ENCODE measurements around the gene SLC38A10.

SLC38A10 gene

DNA sequence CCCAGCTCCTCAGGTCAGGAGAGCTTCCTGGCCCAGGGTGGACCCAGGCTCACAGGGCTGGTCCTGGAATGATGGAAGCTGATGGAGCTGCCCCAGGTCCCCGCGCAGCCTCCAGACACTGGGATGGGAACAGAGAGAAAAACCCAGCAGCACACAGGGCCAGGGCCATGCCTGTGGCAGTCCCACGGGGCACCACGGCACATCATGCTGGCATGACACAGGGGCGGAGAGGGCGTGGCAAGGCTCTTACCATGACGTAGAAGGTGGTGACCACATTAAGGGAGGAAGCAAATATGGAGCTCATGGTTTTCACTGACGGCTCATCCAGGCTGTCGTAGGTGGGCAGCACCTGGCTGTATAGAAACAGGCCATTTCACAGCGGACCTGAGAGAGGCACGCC lies 18.3 kb downstream of the SLC38A10 start:
- H3K9me3 ChIP-seq (ENCODE audit: insufficient read depth, low read depth, low read length), result no peaks in the 10 kb centered on the region
- no peak overlapping the region for H3K9ac ChIP-seq (ENCODE audit: low read depth, low read length)
- peaks cover 20% of the 10 kb centered on the region; the same call in 1 of the 2 replicates for H3K36me3 ChIP-seq (ENCODE audit: insufficient read depth, low read depth, low read length)
- no peak overlapping the region for H3K27ac ChIP-seq (ENCODE audit: low read length)
- no peaks in the 10 kb centered on the region for H3K27me3 ChIP-seq (ENCODE audit: insufficient read depth, low read length)
- no peaks in the 10 kb centered on the region for H3K4me1 ChIP-seq (ENCODE audit: insufficient read depth, low read length)
- H3K4me3 ChIP-seq (ENCODE audit: low read length), result no peak overlapping the region

DNA sequence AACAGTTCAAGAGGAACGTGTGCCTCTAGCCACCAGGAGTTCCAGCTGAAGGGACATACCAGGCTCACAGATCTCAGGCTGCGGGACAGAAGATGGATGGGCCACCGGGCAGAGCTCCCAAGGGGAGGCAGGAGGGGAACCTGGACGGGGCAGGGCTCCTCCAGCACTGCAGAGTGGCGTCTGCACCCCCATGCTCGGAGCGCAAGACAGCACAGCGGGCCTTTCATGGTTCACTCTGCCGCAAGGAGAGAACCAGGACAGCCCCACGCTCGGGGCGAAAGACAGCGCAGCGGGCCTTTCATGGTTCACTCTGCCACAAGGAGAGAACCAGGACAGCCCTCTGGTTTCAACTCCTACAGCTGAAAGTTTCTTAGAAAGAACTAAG lies 20.6 kb downstream of the SLC38A10 start:
- Histone ChIP-seq H3K4me1 (ENCODE audit: insufficient read depth, low read length) (no peaks in the 10 kb centered on the region), H3K36me3 (ENCODE audit: insufficient read depth, low read depth, low read length) (peaks cover 25% of the 10 kb centered on the region), H3K9me3 (ENCODE audit: insufficient read depth, low read depth, low read length) (no peaks in the 10 kb centered on the region), H3K4me3 (ENCODE audit: low read length) (no peak overlapping the region), H3K27ac (ENCODE audit: low read length) (no peak overlapping the region), H3K9ac (ENCODE audit: low read depth, low read length) (no peak overlapping the region), H3K27me3 (ENCODE audit: insufficient read depth, low read length) (no peaks in the 10 kb centered on the region)

DNA sequence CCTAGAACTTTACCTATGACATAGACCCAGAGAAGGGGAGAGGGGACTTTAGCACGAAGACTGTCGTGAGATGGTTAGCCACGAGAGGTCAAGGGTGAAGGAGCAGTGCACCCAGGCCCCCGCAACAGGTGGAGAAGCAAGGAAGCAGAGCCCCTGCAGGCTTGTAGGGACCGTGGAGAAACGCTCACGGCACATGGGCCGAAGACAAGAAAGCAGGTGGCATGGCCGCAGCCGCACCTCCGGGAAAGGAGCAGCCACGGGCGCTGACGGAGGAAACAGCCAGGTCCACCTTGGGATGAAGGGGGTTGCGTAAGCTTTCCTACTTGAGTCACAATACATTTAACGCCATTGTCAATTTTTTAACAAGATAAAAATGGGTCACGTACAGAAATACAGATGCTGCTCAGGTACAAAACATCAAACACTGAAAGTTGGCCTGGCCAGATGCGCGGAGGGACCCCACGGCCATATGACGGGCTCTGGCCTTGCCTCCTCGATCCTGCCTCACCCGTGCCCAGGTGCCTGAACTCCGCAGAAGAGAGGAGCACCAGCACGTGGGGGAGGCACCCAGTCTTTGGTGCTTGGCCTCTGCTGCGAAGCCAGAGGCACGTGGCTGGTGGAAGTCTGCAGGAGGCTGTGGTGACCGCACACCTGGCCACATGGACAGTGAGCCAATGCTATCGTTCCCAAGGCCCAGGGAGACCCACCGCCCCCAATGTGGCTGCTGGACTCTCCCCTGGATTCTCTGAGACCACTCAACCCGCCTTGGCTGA lies 21.2 kb downstream of the SLC38A10 start:
- Histone ChIP-seq H3K4me1 (ENCODE audit: insufficient read depth, low read length) (no peaks in the 10 kb centered on the region), H3K27me3 (ENCODE audit: insufficient read depth, low read length) (no peaks in the 10 kb centered on the region), H3K9ac (ENCODE audit: low read depth, low read length) (no peak overlapping the region), H3K36me3 (ENCODE audit: insufficient read depth, low read depth, low read length) (peaks cover 30% of the 10 kb centered on the region), H3K4me3 (ENCODE audit: low read length) (no peak overlapping the region), H3K27ac (ENCODE audit: low read length) (no peak overlapping the region), H3K9me3 (ENCODE audit: insufficient read depth, low read depth, low read length) (no peaks in the 10 kb centered on the region)

DNA sequence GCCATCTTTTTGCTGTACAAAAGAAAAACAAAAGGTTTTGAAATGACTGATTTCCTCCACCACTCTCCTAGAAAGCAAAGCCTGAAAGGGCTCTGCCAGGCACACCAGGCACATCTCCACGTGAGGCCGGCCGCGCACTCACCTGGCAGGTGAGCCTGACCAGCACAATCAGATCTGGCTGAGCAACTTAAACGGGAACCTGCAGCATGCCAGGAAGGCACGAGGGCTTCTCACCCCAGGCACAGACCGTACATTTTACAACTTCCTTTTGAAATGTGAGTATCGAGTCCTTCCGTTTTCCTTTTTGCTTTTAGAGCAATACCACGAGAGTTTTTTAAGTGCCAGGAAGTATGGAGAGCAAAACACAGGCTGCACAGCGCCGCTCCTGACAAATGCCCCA lies 22.5 kb downstream of the SLC38A10 start:
- Histone ChIP-seq H3K9ac (ENCODE audit: low read depth, low read length) (no peak overlapping the region), H3K27me3 (ENCODE audit: insufficient read depth, low read length) (no peaks in the 10 kb centered on the region), H3K4me1 (ENCODE audit: insufficient read depth, low read length) (no peaks in the 10 kb centered on the region), H3K4me3 (ENCODE audit: low read length) (no peak overlapping the region), H3K27ac (ENCODE audit: low read length) (no peak overlapping the region), H3K36me3 (ENCODE audit: insufficient read depth, low read depth, low read length) (peaks cover 35% of the 10 kb centered on the region), H3K9me3 (ENCODE audit: insufficient read depth, low read depth, low read length) (no peaks in the 10 kb centered on the region)

DNA sequence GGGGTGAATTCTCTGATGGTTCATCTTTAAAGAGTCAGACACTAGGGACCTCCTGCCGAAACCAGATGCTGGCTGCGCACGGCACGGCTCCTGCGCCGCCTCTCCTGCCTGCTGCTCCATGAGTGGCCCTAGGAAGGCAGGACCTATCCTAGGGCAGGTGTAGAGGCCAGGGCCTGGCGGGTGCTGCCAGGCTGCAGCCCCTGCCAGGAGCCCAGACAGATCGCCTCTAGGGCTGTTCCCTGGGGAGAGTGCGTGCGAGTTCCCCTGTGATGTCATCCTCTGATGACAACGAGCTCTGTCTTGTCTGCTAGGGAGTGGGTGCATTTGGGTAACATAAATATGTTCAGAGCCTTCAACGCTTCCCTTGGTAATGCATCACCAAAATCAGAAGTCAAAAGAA lies 23.9 kb downstream of the SLC38A10 start:
- Histone ChIP-seq H3K27me3 (ENCODE audit: insufficient read depth, low read length) (no peaks in the 10 kb centered on the region), H3K27ac (ENCODE audit: low read length) (no peak overlapping the region), H3K9me3 (ENCODE audit: insufficient read depth, low read depth, low read length) (no peaks in the 10 kb centered on the region), H3K4me3 (ENCODE audit: low read length) (no peak overlapping the region), H3K36me3 (ENCODE audit: insufficient read depth, low read depth, low read length) (peaks cover 35% of the 10 kb centered on the region), H3K9ac (ENCODE audit: low read depth, low read length) (no peak overlapping the region), H3K4me1 (ENCODE audit: insufficient read depth, low read length) (no peaks in the 10 kb centered on the region)

DNA sequence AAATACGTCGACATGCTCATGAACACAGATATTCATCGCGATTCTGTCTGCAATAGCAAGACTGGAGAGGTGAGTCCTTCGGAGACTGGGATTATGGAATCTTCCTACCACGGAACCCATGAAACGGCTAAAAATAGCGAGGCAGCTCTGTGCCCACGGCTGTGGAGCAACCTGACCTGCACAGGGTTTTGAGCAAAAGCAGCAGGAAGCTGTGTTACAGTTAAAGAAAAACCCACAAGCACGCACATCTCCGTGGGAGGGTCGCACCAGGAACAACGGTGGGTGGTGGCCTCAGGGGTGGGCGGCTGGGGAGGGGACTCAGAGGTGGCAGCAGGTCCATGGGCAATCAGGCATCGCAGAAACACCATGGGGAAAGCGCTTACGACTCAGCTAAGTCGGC lies 24.8 kb downstream of the SLC38A10 start:
- Histone ChIP-seq H3K4me3 (ENCODE audit: low read length) (no peak overlapping the region), H3K9ac (ENCODE audit: low read depth, low read length) (no peak overlapping the region), H3K27ac (ENCODE audit: low read length) (no peak overlapping the region), H3K4me1 (ENCODE audit: insufficient read depth, low read length) (no peaks in the 10 kb centered on the region), H3K27me3 (ENCODE audit: insufficient read depth, low read length) (no peaks in the 10 kb centered on the region), H3K9me3 (ENCODE audit: insufficient read depth, low read depth, low read length) (no peaks in the 10 kb centered on the region), H3K36me3 (ENCODE audit: insufficient read depth, low read depth, low read length) (peaks cover 35% of the 10 kb centered on the region)

DNA sequence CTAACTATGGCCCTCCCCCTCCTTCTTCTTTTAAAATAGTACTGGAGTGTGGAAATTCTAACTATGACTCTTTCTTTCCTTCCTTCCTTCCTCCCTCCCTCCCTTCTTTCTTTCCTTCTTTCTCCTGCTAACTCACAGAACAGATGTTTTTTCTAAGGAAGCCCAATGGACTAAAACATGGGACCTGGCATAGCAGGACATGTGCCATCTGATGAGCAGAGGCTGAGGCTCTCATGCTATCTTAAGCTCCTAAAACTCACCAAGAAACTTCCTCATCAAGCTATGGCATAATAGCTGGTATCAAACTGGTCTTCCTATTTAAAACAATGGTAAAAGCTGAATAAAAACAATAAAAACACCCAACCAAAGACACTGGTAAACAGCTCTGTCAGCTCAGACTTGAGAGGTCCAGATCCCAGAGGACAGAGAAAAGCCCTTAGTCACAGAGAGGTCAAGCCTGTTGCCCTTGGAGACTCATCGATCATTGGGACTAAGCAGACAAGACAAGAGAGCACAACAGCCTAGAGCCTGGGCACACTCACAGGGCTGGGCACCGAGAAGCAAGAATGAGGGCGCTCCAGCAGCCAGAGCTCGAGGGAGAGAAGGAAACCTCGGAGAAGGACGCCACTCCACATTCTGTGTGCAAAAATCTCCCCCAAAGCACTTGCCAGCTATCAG lies 27.6 kb downstream of the SLC38A10 start:
- no peaks in the 10 kb centered on the region for H3K9me3 ChIP-seq (ENCODE audit: insufficient read depth, low read depth, low read length)
- H3K4me3 ChIP-seq (ENCODE audit: low read length), result no peak overlapping the region
- no peak overlapping the region for H3K27ac ChIP-seq (ENCODE audit: low read length)
- H3K36me3 ChIP-seq (ENCODE audit: insufficient read depth, low read depth, low read length), result peaks cover 17% of the 10 kb centered on the region
- no peak overlapping the region for H3K9ac ChIP-seq (ENCODE audit: low read depth, low read length)
- no peaks in the 10 kb centered on the region for H3K27me3 ChIP-seq (ENCODE audit: insufficient read depth, low read length)
- H3K4me1 ChIP-seq (ENCODE audit: insufficient read depth, low read length), result no peaks in the 10 kb centered on the region

DNA sequence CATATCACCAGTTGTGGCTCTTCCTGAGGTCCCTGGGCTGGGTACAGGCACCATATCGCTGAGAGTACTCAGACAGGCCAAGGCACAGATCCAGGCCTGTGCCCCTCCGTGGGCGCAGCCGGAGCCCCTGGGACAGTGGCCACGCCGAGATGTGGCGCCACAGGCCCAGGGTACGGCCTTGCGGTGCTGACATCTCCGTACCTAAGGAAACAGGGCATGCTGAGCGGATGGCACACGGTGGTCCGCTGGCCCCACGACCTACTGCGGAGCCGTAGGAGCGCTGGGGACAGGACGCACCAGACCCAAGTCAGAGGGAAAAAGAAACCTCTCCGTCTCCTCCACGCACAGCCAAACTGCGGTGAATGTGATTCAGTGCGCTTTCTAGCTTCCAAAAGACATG lies 29.5 kb downstream of the SLC38A10 start:
- Histone ChIP-seq H3K9ac (ENCODE audit: low read depth, low read length) (no peak overlapping the region), H3K27ac (ENCODE audit: low read length) (no peak overlapping the region), H3K36me3 (ENCODE audit: insufficient read depth, low read depth, low read length) (peaks cover 14% of the 10 kb centered on the region), H3K9me3 (ENCODE audit: insufficient read depth, low read depth, low read length) (no peaks in the 10 kb centered on the region), H3K27me3 (ENCODE audit: insufficient read depth, low read length) (no peaks in the 10 kb centered on the region), H3K4me3 (ENCODE audit: low read length) (no peak overlapping the region), H3K4me1 (ENCODE audit: insufficient read depth, low read length) (no peaks in the 10 kb centered on the region)

DNA sequence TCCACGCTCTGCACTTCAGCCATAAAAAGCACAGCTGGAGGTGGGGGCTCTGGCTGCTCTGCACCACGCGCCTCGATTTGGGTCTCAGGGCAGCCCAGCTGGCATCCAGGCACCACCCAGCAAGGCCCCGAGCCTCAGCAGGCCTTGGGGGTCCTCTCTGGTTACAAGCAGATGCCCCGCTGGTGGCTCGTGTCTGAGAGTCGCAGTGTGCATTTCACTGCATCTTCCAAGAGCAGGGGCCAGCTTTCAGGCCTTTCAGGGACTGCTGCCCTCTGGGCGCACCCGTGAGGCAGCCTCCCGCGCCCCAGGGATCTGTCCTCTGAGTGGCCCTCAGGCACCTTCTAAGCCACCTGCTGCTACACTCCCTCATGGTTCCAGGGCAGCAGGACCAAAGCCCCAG lies 30.5 kb downstream of the SLC38A10 start:
- Histone ChIP-seq H3K27me3 (ENCODE audit: insufficient read depth, low read length) (no peaks in the 10 kb centered on the region), H3K36me3 (ENCODE audit: insufficient read depth, low read depth, low read length) (peaks cover 11% of the 10 kb centered on the region), H3K27ac (ENCODE audit: low read length) (no peak overlapping the region), H3K9me3 (ENCODE audit: insufficient read depth, low read depth, low read length) (no peaks in the 10 kb centered on the region), H3K4me3 (ENCODE audit: low read length) (no peak overlapping the region), H3K4me1 (ENCODE audit: insufficient read depth, low read length) (no peaks in the 10 kb centered on the region), H3K9ac (ENCODE audit: low read depth, low read length) (no peak overlapping the region)

DNA sequence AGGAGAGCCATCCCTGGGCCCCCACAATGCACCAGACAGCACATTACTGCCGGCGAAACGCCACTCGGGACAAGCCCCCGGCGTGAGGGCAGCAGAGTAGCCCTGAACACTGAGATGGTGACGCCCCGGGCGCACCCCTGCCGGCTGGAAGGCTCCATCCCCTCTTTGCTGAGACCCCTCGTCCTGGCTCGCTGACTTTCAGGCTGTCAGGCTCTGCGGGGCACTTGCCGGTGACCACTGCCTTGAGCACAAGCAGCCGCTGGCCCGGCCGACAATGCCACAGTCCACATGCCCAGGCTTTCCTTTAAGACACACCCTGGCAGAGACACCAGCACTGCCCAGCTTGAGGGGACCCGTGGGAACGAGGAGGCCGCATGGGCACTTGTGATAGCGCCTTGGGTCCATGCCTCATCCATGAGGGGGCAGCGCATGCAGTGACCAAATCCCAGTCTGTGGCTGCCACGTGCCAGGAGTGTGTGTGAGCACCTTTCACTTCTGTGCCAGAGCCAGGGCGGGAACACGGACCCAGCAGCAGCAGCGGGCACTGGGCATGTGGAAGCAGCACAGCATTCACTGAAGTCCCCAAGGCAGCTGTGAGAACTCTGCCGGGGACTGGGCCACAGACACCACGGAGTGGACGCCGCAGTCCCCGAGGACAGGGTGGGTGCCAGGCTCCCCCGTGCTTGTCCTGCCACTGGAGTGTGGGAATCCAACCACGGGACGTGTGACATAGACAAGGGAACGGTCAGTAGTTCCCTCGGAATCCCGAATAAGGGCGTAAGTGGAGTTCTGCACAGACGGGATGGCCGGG lies 31.5 kb downstream of the SLC38A10 start:
- H3K9me3 ChIP-seq (ENCODE audit: insufficient read depth, low read depth, low read length), result no peaks in the 10 kb centered on the region
- H3K27me3 ChIP-seq (ENCODE audit: insufficient read depth, low read length), result no peaks in the 10 kb centered on the region
- H3K36me3 ChIP-seq (ENCODE audit: insufficient read depth, low read depth, low read length), result peaks cover 1% of the 10 kb centered on the region
- no peaks in the 10 kb centered on the region for H3K4me1 ChIP-seq (ENCODE audit: insufficient read depth, low read length)
- no peak overlapping the region for H3K9ac ChIP-seq (ENCODE audit: low read depth, low read length)
- no peak overlapping the region for H3K27ac ChIP-seq (ENCODE audit: low read length)
- H3K4me3 ChIP-seq (ENCODE audit: low read length), result no peak overlapping the region

DNA sequence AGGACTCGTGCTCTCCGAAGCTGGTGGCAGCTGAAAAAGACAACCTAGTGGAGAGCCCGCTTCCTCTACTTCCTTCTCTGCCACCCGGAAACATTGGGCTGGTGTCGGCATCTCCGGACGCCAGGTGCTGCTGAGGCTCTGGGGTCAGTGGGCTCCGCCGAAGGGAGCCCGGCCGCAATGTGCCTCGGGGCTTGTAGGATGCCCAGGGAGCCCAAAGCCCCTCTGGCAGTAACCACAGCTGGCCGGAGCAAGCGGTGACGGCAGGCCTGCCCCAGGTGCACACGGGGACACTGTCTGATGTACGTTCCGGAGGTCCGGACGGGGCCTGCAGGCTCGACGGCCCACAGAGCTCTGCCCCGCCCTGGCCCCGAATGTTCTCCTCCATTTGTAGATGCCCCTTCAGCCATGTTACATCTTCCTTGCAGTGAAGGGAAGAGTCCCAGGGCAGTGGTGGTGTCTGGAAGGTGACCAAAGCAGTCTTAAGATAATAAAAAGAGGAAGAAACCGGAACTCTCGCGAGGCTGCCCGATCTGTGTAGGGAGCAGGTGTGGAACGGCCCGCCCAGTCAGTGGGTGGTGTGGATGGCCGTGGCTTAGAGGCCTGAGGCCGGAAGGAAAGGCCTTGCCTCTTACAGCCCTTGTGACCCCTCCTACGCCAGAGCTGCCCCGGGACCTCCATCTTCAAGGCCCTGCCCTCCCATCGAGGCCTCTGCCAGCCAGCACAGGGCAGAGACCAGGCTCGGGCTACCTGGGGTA lies 33.3 kb downstream of the SLC38A10 start:
- Histone ChIP-seq H3K27me3 (ENCODE audit: insufficient read depth, low read length) (no peaks in the 10 kb centered on the region), H3K9me3 (ENCODE audit: insufficient read depth, low read depth, low read length) (no peaks in the 10 kb centered on the region), H3K9ac (ENCODE audit: low read depth, low read length) (no peak overlapping the region), H3K36me3 (ENCODE audit: insufficient read depth, low read depth, low read length) (no peaks in the 10 kb centered on the region; the same call in 1 of the 2 replicates), H3K27ac (ENCODE audit: low read length) (no peak overlapping the region), H3K4me3 (ENCODE audit: low read length) (no peak overlapping the region), H3K4me1 (ENCODE audit: insufficient read depth, low read length) (no peaks in the 10 kb centered on the region)

All from iPS-20b (cell line).